Muscle of back (tissue), 11 donors: ENCODE data around the gene AAGAB. TPM values are rescaled to one million over a fixed set of nuclear protein-coding genes. Genes with fewer than 3 reads are reported as not detected.
A peak's percentile ranks its signal among the peaks of the same experiment; 100 is the strongest.

Source experiments
- DNase-seq, 3 donors: peaks; one replicate each; pipeline versions ENCODE4 v3.0.0 to v3.0.0-alpha.2; 2013
- polyA plus RNA-seq, 10 donors: library from polyadenylated mRNA; unstranded; fragments of 120-200 nt; gene quantifications; one replicate each; pipeline ENCODE4 v1.2.1, GENCODE V29; 2013; ENCODE audit not compliant: insufficient read length in 10 of 10

Gene AAGAB
- polyA plus RNA-seq, 10 donors, result 16.9 to 28.0 (median 22.1) TPM

GRCh38 chr15:67212684-67213367, 41.6 kb downstream of the AAGAB start:
- DNase-seq, result no peak

DNA sequence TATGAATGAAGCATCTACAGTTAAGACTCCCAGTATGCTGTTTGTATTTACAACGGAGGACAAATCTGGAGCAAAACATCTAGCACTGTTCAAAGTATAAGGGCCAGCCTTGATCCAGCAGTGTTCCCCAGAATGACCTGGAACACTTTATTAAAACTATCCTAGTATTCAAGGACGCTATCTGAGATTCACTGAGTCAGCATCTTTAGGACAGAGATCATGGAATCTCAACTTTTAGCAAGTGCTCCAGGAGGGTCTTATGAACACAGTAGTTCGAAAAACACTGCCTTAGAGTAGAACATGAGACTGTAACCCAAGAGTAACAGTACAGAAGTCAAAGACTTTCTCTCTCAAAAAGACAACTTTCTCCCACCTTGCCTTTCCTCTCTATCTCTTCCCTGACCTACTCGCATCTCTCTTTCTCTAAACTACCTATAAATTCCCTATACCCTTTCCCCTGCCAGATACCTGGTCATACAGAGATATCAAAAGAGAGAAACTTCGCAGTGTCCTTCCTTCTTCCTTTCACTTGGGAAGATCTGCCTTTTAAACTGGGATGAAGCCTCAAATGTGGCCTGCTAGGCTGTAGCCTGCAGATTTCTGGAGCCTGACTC, 43.8 kb downstream of the AAGAB start:
- no peak for DNase-seq

DNA sequence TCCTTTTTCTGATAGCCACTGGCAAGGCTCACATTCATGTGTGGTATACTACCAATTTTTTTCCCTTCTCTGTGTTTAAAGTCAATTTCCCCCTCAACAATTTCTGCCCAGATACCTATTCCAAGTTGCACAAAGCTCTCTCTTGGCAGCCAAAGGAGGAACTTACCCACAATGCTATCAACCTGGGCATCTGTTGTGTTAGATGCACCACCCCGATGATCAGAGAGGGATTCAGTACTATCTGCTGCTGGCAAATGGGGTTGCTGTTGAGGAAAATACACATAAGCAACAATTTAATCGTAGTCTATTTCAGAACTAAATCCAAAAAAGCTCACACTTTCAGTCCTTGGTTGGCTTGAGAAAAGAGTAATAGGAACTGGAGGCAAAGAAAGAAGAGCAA, 46.1 kb downstream of the AAGAB start:
- DNase-seq, result no peak

DNA sequence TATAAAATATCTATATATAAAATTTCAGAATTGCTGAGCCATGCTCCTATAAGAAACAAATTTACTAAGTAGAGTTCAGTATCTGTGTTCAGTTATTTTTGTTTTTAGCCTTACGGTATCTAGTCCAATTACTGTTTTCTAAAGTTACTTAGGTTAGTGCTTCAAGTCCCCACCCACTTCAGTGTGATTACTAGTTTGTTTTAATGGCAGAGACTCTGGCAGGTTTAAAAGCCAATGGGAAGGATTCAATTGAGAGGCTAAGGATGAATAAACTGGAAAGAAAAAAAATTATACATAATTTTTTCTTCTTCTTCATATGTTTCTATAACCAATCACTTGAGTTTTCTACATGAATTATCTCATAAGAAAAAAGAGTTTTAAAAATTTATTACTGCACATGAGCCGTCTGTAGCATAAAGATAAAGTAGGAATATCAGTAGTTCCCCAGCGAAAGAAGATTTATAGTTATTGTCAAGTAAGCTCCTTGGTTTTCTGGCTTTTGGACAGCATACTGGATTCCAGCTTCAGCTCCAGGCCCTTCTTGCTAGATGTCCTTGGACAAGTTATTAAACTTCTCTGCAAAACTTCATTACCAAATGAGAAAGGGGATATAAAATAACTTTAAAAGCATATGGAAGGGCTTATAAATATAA, 46.8 kb downstream of the AAGAB start:
- peak in 1 of 3 donors; percentile 28 for DNase-seq

GRCh38 chr15:67202991-67203390, 51.5 kb downstream of the AAGAB start:
- no peak for DNase-seq

GRCh38 chr15:67202091-67202490, 52.4 kb downstream of the AAGAB start:
- no peak for DNase-seq

DNA sequence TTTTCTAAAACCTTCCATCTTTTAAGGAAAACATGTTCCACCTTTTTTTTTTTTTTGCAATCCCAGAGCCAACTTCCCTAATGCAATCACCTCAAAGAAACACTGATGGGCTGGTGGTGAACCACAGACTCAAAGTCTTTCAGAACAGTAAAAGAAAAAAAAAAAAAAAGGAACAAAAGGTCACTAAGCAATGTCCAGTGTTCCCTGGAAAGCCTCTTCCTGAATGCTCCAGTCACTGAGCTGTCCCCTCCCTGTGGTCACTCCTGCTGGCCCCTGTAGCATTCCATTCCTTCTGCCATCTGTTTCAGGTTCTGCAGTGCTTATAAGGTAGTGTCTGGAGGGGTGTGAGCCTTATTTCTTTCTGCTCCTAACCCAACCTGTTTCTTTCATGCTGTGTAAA, 53.3 kb downstream of the AAGAB start:
- no peak for DNase-seq

GRCh38 chr15:67199881-67200763, 54.3 kb downstream of the AAGAB start:
- no peak for DNase-seq

DNA sequence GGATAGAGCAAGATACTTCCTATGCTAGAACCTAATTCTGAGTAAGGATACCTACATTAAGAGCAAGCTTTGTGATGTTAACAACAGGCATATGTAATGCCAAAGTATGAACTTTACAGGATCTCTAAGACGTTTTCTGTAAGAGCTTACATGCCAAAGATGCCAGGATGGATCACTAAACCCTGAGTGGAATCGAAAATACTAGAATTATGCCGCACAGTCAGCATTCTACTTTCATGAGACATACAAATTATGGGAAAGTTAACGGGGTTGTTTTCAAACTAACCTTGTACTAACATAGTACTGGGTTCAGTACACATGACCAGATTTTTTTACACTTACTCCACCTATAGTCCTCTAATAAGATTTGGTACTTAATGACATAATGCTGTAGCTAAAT, 55.1 kb downstream of the AAGAB start:
- no peak for DNase-seq

DNA sequence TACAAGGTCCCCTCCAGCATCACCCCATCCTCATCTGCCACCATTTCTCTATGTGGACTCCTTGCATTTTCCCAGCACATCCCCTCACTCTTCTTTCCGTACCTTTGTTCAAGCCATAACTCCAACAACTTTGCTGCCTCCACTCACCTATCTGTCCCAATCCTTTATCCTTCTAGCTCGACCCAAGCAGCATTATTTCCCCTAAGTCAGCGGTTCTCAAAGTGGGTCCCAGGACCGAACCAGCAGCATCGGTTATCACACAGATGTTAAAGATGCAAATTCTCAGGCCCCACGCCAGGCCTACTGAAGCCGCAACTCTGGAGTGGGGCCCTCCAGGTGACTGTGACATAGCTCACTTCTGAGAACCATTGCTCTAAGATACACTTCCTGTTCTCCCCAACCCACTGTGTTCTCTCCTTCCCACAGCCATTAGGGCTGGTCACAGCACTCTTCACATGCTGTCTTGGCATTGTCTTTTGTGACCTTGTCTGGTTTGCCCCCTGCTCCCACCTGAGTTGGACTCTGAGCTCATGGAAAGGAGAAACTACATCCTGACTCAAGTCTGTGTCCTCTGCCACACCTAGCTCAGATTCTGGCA, 56.2 kb downstream of the AAGAB start:
- no peak for DNase-seq

DNA sequence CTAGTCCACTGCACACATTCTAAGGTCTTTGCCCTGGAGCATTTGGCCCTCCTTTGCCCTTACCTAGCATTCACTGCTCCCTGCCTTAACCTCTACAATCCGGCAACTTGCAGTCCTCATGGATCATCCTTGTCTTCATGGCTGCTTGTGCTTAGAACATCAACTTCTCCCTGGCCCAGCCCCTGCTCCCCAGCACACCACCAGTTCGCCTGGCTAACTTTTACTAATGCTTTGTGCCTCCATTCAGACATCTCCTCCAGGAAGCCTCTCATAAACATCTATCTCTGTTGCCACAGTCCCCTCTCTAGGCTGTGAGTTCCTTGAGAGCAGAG, 57.1 kb downstream of the AAGAB start:
- DNase-seq, result no peak

DNA sequence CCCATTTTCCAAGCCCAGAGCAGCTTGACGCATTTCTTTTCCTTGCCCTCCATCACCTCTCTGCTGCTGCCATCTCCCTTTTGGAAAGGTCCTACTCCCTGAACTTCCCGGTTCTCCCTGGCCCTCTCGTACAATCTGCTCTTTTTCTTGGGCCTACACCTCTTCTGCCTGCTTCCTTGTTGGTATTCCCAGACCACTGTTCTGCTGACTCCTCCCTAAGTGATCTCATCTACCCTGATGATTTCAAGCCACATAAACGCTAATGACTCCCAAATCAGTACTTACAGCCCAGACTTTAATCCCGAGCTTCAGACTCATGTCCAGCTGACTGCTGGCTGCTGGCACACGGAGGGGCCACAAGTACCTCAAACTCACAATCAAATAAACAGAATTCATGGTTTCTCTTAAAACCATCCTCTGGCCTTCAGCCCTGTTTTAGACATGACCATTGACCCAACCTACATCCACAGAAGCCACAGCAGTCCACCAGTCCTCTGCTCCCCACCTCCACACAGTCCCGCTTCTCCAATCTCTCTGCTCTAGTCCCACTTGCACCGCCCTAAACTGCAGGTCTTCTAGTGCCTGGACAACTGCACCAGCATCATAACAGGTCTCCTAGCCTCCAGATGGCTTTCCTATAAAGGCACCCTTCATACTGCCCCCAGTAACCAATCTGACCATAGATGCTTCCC, 57.6 kb downstream of the AAGAB start:
- peak in 2 of 3 donors; percentile 69 to 72 for DNase-seq

DNA sequence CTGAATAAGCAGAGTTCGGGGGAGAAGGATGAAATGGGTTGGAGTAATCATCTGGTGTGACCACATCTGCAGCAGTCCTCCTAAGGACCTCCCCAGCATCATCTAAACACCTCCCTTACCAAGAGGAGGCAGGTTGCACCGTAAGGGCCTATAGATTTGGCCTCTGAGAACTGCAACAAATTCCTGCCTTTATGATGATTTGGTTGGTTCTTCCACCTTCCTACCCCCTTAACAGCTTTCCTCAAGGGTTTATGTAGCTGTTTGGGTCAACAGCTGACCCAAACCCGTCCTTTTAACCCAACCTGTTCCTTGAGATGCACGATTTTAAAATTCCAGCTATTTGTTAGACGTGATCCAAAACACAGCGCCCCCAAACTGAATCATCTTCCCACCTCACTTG, 58.2 kb downstream of the AAGAB start:
- DNase-seq, result no peak

- DNase-seq, result no peak
These were observed 59.2 kb downstream of the AAGAB start for GRCh38 chr15:67195305-67195704.

DNA sequence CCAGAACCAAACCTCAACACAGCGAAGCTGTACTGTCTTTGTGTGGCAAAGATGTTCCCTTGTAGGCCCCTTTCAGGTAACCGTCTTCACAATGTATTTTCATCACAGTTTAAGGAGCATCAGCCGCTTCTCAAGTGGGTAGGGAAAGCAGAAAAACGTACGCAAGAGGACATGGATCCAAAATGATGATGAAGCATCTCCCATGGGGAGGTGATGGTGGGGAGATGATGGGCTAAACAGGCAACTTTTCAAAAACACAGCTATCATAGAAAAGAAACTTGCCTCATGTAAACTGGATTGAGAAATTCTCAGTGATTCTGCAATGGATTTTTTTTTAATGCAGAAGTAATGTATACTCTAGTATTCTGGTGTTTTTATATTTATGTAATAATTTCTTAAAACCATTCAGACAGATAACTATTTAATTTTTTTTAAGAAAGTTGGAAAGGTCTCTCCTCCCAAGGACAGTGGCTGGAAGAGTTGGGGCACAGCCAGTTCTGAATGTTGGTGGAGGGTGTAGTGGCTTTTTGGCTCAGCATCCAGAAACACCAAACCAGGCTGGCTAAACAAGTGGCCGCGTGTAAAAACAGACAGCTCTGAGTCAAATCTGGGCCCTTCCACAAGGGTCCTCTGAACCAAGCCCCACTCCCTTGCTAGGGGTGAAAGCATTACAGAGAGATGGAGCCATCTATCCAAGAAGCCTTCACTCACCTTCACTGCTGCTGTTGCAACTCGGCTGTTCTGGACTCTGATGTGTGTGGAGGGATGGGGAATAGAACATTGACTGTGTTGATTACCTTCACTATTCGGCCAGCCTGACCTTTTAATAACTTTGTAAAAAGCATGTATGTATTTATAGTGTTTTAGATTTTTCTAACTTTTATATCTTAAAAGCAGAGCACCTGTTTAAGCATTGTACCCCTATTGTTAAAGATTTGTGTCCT, 60.0 kb downstream of the AAGAB start:
- peak in 1 of 3 donors; percentile 68 for DNase-seq

DNA sequence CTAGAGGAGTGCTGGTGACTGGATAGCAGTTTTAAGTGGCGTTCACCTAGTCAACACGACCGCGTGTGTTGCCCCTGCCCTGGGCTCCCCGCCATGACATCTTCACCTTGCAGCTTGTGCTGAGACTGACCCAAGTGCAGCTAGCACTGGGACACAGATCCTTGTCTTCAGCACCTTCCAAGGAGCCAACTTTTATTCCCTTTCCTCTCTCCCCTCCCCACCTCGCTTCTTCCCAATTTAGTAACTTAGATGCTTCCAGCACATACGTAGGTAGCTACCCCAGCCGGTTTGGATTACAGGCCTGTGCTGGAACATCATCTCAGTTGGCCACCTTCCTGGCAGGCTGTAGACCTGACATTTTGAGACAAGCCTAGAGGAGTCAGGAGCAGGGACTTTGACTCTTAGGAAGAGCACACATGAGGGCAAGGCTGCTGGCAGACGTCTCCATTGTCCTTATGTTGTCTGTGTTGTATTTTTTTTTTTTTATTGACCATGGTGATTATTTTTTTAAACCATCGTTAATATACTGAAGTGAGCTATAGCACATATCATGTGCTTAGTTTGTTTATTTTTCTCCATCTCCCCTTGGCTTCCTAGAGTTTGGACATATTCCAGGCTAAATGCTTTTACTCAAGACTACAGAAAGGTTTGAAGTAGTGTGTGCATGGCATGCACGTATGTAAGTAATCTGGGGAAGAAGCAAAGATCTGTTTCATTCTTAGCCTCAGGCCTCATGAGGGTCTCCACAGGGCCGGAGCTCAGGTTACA, 61.1 kb downstream of the AAGAB start:
- DNase-seq, result peak in 2 of 3 donors; percentile 69 to 79

DNA sequence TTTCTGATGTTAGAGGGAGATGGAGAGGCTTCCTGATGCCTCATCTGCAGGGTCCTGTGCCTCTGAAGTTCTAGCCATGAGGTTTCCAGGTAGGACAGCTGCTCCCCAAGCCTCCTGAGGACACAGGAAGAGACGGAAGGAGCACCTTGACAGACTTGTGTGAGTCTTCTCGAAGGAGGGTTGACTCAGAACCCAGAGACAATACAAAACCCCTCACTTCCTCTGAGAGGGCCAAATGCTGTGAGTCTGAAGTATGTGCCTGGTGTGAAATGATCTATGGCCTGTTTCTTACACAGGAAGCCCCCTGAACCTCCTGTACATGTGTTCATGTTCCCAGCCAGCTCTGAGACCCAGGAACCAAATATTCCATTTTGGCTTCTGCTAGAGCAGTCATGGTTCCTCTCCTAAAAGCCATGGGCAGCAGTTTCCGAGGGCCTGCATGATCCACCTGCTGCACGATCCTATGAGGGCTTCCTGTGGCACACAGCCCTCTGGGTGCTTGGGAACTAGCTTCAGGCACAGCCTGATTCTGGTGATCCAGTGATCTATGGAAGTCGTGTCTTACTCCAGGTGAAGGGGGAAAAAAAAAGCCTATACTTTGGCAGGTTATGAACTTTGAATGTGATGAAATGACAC, 62.2 kb downstream of the AAGAB start:
- DNase-seq, result no peak

DNA sequence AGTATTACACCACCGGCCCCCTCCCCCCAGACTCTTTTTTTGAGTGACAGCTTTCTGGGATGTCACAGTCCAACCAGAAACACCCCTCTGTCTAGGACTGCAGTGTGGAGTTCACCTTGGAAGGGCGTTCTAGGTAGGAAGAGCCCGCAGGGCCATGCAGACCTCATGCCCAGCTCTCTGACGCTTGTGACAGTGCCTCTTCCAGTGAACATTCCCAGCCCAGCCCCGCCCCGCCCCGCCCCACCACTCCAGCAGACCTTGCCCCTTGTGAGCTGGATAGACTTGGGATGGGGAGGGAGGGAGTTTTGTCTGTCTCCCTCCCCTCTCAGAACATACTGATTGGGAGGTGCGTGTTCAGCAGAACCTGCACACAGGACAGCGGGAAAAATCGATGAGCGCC, 63.6 kb downstream of the AAGAB start:
- DNase-seq, result no peak

DNA sequence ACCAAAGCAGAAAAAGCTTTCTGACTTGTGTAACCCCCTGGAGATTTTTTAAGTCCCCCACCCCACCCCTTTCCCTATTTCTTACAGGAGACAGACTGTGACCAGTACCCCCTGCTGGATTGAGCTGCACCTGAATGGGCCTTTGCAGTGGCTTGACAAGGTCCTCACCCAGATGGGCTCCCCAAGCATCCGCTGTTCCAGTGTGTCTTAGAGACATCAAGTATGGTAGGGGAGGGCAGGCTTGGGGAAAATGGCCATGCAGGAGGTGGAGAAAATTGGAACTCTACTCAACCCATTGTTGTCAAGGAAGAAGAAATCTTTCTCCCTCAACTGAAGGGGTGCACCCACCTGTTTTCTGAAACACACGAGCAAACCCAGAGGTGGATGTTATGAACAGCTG, 64.1 kb downstream of the AAGAB start:
- DNase-seq, result no peak
